OCI-LY1 (cell line): ENCODE data around the gene PDE6B.

Experiments
- EZH2 ChIP-seq: fragments of 200-600 bp; sonication (generic), shearing (Covaris generic); IDR thresholded peaks from 2 replicates; pipeline ENCODE4 v1.8.0; 2017; ENCODE audit warnings: borderline replicate concordance, mixed run types, mild to moderate bottlenecking, antibody characterized with exemption, low read length, moderate library complexity, mixed read lengths
- TF ChIP-seq, protein P1 (sequence below): fragments of 200-600 bp; sonication (generic), shearing (Covaris generic); IDR thresholded peaks from 2 replicates; pipeline ENCODE4 v1.5.1; 2017; ENCODE audit warnings: mild to moderate bottlenecking, antibody characterized with exemption, low read length, moderate library complexity, mixed read lengths

- TF ChIP-seq EZH2 = no peak
- TF ChIP-seq, protein P1, sequence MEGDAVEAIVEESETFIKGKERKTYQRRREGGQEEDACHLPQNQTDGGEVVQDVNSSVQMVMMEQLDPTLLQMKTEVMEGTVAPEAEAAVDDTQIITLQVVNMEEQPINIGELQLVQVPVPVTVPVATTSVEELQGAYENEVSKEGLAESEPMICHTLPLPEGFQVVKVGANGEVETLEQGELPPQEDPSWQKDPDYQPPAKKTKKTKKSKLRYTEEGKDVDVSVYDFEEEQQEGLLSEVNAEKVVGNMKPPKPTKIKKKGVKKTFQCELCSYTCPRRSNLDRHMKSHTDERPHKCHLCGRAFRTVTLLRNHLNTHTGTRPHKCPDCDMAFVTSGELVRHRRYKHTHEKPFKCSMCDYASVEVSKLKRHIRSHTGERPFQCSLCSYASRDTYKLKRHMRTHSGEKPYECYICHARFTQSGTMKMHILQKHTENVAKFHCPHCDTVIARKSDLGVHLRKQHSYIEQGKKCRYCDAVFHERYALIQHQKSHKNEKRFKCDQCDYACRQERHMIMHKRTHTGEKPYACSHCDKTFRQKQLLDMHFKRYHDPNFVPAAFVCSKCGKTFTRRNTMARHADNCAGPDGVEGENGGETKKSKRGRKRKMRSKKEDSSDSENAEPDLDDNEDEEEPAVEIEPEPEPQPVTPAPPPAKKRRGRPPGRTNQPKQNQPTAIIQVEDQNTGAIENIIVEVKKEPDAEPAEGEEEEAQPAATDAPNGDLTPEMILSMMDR = no peak
Measured at GRCh38 chr4:628311-628741, 3.0 kb downstream of the PDE6B start.
